GM12878 (cell line): ENCODE results near the gene OSBP. TPM values are rescaled to one million over a fixed set of nuclear protein-coding genes. Genes with fewer than 3 reads are reported as not detected.

Source experiments
- ASH2L ChIP-seq: fragments of 300-600, 200-600 bp; sonication (generic); IDR thresholded peaks from 2 replicates; pipeline ENCODE4 v1.6.1; 2017; ENCODE audit warnings: low read depth, mild to moderate bottlenecking, borderline replicate concordance
- CBX3 ChIP-seq: fragments of 200-600 bp; sonication (generic); IDR thresholded peaks from 2 replicates; pipeline ENCODE4 v1.6.1; 2016; ENCODE audit warnings: low read depth, borderline replicate concordance
- CBX5 ChIP-seq: sonication (generic); IDR thresholded peaks from 2 replicates; pipeline ENCODE4 v1.6.1; 2016; ENCODE audit warnings: low read depth, moderate library complexity, mild to moderate bottlenecking, inconsistent platforms
- E2F4 ChIP-seq: IDR thresholded peaks from 2 replicates; pipeline ENCODE4 v1.6.1; 2012; ENCODE audit warnings: low read depth, low read length, improper control_type of control experiment
- E4F1 ChIP-seq: fragments of 450-650 bp; IDR thresholded peaks from 2 replicates; pipeline ENCODE4 v1.6.1; 2018; ENCODE audit warnings: borderline replicate concordance, mild to moderate bottlenecking; ENCODE audit not compliant: partially characterized antibody
- FOS ChIP-seq: IDR thresholded peaks from 3 replicates; pipeline ENCODE4 v1.6.1; 2011; ENCODE audit warnings: borderline replicate concordance; ENCODE audit not compliant: insufficient read length; ENCODE audit errors: extremely low read depth
- KAT2A ChIP-seq: conservative IDR thresholded peaks from 2 replicates; pipeline ENCODE4 v1.6.1; 2011; ENCODE audit warnings: low read depth, low read length; ENCODE audit not compliant: control insufficient read depth
- MEF2A ChIP-seq: IDR thresholded peaks from 2 replicates; pipeline ENCODE4 v1.6.1; 2011; ENCODE audit warnings: low read depth, mild to moderate bottlenecking, low read length, moderate library complexity; ENCODE audit not compliant: insufficient read depth
- MYB ChIP-seq: fragments of 150-350 bp; IDR thresholded peaks from 2 replicates; pipeline ENCODE4 v1.6.1; 2014; ENCODE audit warnings: mild to moderate bottlenecking, low read depth, low read length, borderline replicate concordance
- NFXL1 ChIP-seq: fragments of 450-650 bp; IDR thresholded peaks from 2 replicates; pipeline ENCODE4 v1.6.1; 2017; ENCODE audit warnings: antibody characterized with exemption, mild to moderate bottlenecking, borderline replicate concordance
- NFYB ChIP-seq: IDR thresholded peaks from 2 replicates; pipeline ENCODE4 v1.6.1; 2011; ENCODE audit warnings: low read depth, mild to moderate bottlenecking, low read length, improper control_type of control experiment, moderate library complexity; ENCODE audit not compliant: insufficient read depth
- NKRF ChIP-seq: fragments of 450-650 bp; conservative IDR thresholded peaks from 2 replicates; pipeline ENCODE4 v1.6.1; 2017; ENCODE audit warnings: mild to moderate bottlenecking, moderate library complexity
- PAX8 ChIP-seq: fragments of 450-650 bp; IDR thresholded peaks from 2 replicates; pipeline ENCODE4 v1.6.1; 2017; ENCODE audit warnings: mild to moderate bottlenecking, moderate library complexity
- POU2F2 ChIP-seq: IDR thresholded peaks from 3 replicates; pipeline ENCODE4 v1.6.1; 2011; ENCODE audit warnings: low read depth, mild to moderate bottlenecking, low read length, borderline replicate concordance
- RAD51 ChIP-seq: fragments of 450-650 bp; IDR thresholded peaks from 2 replicates; pipeline ENCODE4 v1.6.1; 2016; ENCODE audit warnings: moderate library complexity, mild to moderate bottlenecking, inconsistent platforms
- RELB ChIP-seq: fragments of 450-650 bp; IDR thresholded peaks from 2 replicates; pipeline ENCODE4 v1.6.1; 2017; ENCODE audit warnings: low read depth, mild to moderate bottlenecking, moderate library complexity
- SIX5 ChIP-seq: IDR thresholded peaks from 2 replicates; pipeline ENCODE4 v1.6.1; 2011; ENCODE audit warnings: mild to moderate bottlenecking, low read depth, low read length, moderate library complexity; ENCODE audit not compliant: severe bottlenecking
- SMAD5 ChIP-seq: IDR thresholded peaks from 2 replicates; pipeline ENCODE4 v1.6.1; 2016; ENCODE audit warnings: antibody characterized with exemption, low read depth
- SREBF1 ChIP-seq: IDR thresholded peaks from 2 replicates; pipeline ENCODE4 v1.6.1; 2012; ENCODE audit warnings: mild to moderate bottlenecking, low read length
- SRF ChIP-seq, 2 experiments: IDR thresholded peaks; 2 replicates each; pipeline ENCODE4 v1.6.1; 2011; ENCODE audit warnings: low read depth in 2 of 2, low read length in 2 of 2, mild to moderate bottlenecking in 1 of 2, moderate library complexity in 1 of 2
- STAT3 ChIP-seq: IDR thresholded peaks from 2 replicates; pipeline ENCODE4 v1.6.1; 2011; ENCODE audit warnings: low read depth, low read length, improper control_type of control experiment
- TBL1XR1 ChIP-seq: IDR thresholded peaks from 2 replicates; pipeline ENCODE4 v1.6.1; 2012; ENCODE audit warnings: low read depth, low read length, improper control_type of control experiment
- TCF12 ChIP-seq: IDR thresholded peaks from 2 replicates; pipeline ENCODE4 v1.6.1; 2011; ENCODE audit warnings: low read depth, mild to moderate bottlenecking, low read length
- TCF3 ChIP-seq: IDR thresholded peaks from 2 replicates; pipeline ENCODE4 v1.6.1; 2012; ENCODE audit warnings: low read depth, mild to moderate bottlenecking, low read length, borderline replicate concordance; ENCODE audit not compliant: insufficient read depth
- YBX1 ChIP-seq: fragments of 450-650 bp; IDR thresholded peaks from 2 replicates; pipeline ENCODE4 v1.6.1; 2016; ENCODE audit warnings: antibody characterized with exemption
- ZNF24 ChIP-seq: fragments of 450-650 bp; IDR thresholded peaks from 2 replicates; pipeline ENCODE4 v1.6.1; 2017; ENCODE audit warnings: antibody characterized with exemption, mild to moderate bottlenecking
- polyA plus RNA-seq, 11 experiments: library from polyadenylated mRNA; depleted of rRNA in 4 of 11; unstranded in 6 of 11; stranded (reverse) in 5 of 11; fragments of >200 nt; fragmentation: Nextera tagmentation in 4 of 11; fragmentation: Illumina TruSeq in 1 of 11; extraction: Ambion mirVana in 4 of 11; extraction: Trizol in 1 of 11; gene quantifications; 1 replicate in 1 of 11; 2 replicates in 10 of 11; pipeline versions ENCODE4 v1.2.1 to v1.2.3, GENCODE V29; 2011 to 2016; ENCODE audit warnings: inconsistent platforms in 2 of 11, missing spikeins in 2 of 11, low read depth in 1 of 11
- total RNA-seq, 4 experiments: library from RNA; depleted of rRNA in 3 of 4; stranded (reverse); fragments of >200 nt in 3 of 4; fragmentation: Illumina TruSeq in 1 of 4; extraction: Trizol in 1 of 4; gene quantifications; 2 replicates each; pipeline versions ENCODE4 v1.2.1 to v1.2.3, GENCODE V29; 2013 to 2021

Gene OSBP
- total and polyA plus RNA-seq, 10 of the 15 experiments (the other 5 are each of a cell fraction or from before 2014, with no cell fraction given) = 5.9 to 41.2 (median 21.7) TPM

- no peak for TF ChIP-seq KAT2A
- no peak; the same call in 1 of the 2 replicates for TF ChIP-seq NKRF
- no peak for TF ChIP-seq E4F1
- TF ChIP-seq SMAD5 = no peak
- TF ChIP-seq NFYB = no peak; the same call in 1 of the 2 replicates
- TF ChIP-seq CBX3 = no peak
- no peak for TF ChIP-seq NFXL1
- TF ChIP-seq PAX8 = no peak
- TF ChIP-seq MEF2A = peak; percentile 58; the same call in 1 of the 2 replicates
- TF ChIP-seq RAD51 = 0 out of 2 replicates have a peak, but pooled peaks have one; percentile 9
- TF ChIP-seq POU2F2 = no peak
- TF ChIP-seq E2F4 = no peak
- no peak for TF ChIP-seq YBX1
- TF ChIP-seq SREBF1 = no peak
- no peak; the same call in 1 of the 2 replicates for TF ChIP-seq RELB
- TF ChIP-seq FOS = no peak
- no peak for TF ChIP-seq SIX5
- no peak for TF ChIP-seq STAT3
- no peak for TF ChIP-seq TCF3
- TF ChIP-seq ASH2L = no peak; the same call in none of the 2 replicates
- TF ChIP-seq CBX5 = peak; percentile 74; the same call in 1 of the 2 replicates
- peak; percentile 100 for TF ChIP-seq ZNF24
- TF ChIP-seq SRF (IDR thresholded peaks at IDR 0.05; ENCODE audit: low read depth in 2 of 2, low read length in 2 of 2) = no peak
- no peak for TF ChIP-seq MYB
- TF ChIP-seq TBL1XR1 = no peak
- no peak for TF ChIP-seq TCF12
These were observed 55.3 kb downstream of the OSBP start (continued) for GRCh38 chr11:59560290-59560701.
